A549 (cell line): Measurements from ENCODE around the gene ITSN2.

Source experiments
- CTCF ChIP-seq: fragments of >200 bp; sonication (Bioruptor Twin); formaldehyde crosslinking; IDR thresholded peaks from 3 replicates; pipeline ENCODE4 v1.5.1; 2016
- EP300 ChIP-seq, 2 experiments: fragments of >200 bp; sonication (Bioruptor Twin); formaldehyde crosslinking; IDR thresholded peaks; 2 replicates in 1 of 2; 3 replicates in 1 of 2; pipeline ENCODE4 v1.6.1; 2016 to 2017
- ESRRA ChIP-seq: fragments of 150-350 bp; IDR thresholded peaks from 2 replicates; pipeline ENCODE4 v1.6.1; 2014; ENCODE audit warnings: mild to moderate bottlenecking, low read length, borderline replicate concordance
- JUNB ChIP-seq: fragments of >200 bp; sonication (Bioruptor Twin); formaldehyde crosslinking; IDR thresholded peaks from 2 replicates; pipeline ENCODE4 v1.6.1; 2016
- KDM1A ChIP-seq: fragments of 200-600 bp; sonication (generic); IDR thresholded peaks from 2 replicates; pipeline ENCODE4 v1.6.1; 2016; ENCODE audit warnings: low read depth, mild to moderate bottlenecking
- NR3C1 ChIP-seq: fragments of >200 bp; sonication (Bioruptor Twin); formaldehyde crosslinking; IDR thresholded peaks from 3 replicates; pipeline ENCODE4 v1.6.1; 2017
- POLR2A ChIP-seq: IDR thresholded peaks from 2 replicates; pipeline ENCODE4 v1.6.1; 2012; ENCODE audit warnings: mild to moderate bottlenecking, low read length
- RCOR1 ChIP-seq: fragments of 150-350 bp; IDR thresholded peaks from 2 replicates; pipeline ENCODE4 v1.6.1; 2014; ENCODE audit warnings: antibody characterized with exemption, low read length, low read depth
- REST ChIP-seq: fragments of 200-600 bp; sonication (generic); IDR thresholded peaks from 2 replicates; pipeline ENCODE4 v1.6.1; 2016; ENCODE audit warnings: antibody characterized with exemption, mild to moderate bottlenecking, moderate library complexity
- RFX5 ChIP-seq: fragments of 450-650 bp; IDR thresholded peaks from 2 replicates; pipeline ENCODE4 v1.7.1; 2014; ENCODE audit warnings: antibody characterized with exemption, mild to moderate bottlenecking, moderate library complexity

- TF ChIP-seq RFX5 (no peak), ESRRA (no peak), POLR2A (no peak), NR3C1 (no peak), REST (no peak), RCOR1 (no peak), EP300 (IDR thresholded peaks at IDR 0.05) (no peak), CTCF (no peak), JUNB (no peak), KDM1A (no peak)
Measured at GRCh38 chr2:24385366-24385765, 25.0 kb upstream of the ITSN2 start.
